ENCODE data around the gene JAZF1.

Gene JAZF1

DNA sequence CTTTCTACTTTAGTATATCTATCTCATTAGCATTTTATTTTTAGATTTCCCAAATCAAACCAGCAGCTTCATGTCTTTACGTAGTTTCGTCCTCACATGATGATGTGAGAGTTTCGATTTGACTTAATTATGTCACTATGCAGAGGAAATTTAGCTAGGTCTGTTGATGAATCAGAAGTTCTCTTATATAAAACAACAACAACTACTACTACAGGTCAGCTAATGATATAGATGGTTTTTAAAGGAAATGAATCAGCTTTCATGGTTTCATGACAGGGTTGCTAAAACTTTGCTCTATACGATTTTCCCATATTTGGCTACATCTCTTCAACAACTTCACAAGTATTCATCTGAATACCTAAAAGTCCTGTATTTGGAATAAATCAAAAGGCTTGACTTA, 28.6 kb downstream of the JAZF1 start:
- Histone ChIP-seq H3K36me3 (replicated peaks) (no peaks in the 10 kb centered on the region), H3K4me3 (ENCODE audit: low read depth, low read length) (peak overlapping the region; percentile 0), H3K27me3 (replicated peaks) (no peaks in the 10 kb centered on the region), H3K27ac (peak overlapping the region; percentile 85)
- in situ Hi-C loops (cut with HindIII; ENCODE audit: low pct_ligation_motif_present, low sequenced_read_pairs) = no loop called here
- TF ChIP-seq, protein P1, sequence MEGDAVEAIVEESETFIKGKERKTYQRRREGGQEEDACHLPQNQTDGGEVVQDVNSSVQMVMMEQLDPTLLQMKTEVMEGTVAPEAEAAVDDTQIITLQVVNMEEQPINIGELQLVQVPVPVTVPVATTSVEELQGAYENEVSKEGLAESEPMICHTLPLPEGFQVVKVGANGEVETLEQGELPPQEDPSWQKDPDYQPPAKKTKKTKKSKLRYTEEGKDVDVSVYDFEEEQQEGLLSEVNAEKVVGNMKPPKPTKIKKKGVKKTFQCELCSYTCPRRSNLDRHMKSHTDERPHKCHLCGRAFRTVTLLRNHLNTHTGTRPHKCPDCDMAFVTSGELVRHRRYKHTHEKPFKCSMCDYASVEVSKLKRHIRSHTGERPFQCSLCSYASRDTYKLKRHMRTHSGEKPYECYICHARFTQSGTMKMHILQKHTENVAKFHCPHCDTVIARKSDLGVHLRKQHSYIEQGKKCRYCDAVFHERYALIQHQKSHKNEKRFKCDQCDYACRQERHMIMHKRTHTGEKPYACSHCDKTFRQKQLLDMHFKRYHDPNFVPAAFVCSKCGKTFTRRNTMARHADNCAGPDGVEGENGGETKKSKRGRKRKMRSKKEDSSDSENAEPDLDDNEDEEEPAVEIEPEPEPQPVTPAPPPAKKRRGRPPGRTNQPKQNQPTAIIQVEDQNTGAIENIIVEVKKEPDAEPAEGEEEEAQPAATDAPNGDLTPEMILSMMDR (IDR thresholded peaks at IDR 0.05; ENCODE audit: low read depth, low read length, missing control alignments) = no peak
- DNase-seq = peak; percentile 43

DNA sequence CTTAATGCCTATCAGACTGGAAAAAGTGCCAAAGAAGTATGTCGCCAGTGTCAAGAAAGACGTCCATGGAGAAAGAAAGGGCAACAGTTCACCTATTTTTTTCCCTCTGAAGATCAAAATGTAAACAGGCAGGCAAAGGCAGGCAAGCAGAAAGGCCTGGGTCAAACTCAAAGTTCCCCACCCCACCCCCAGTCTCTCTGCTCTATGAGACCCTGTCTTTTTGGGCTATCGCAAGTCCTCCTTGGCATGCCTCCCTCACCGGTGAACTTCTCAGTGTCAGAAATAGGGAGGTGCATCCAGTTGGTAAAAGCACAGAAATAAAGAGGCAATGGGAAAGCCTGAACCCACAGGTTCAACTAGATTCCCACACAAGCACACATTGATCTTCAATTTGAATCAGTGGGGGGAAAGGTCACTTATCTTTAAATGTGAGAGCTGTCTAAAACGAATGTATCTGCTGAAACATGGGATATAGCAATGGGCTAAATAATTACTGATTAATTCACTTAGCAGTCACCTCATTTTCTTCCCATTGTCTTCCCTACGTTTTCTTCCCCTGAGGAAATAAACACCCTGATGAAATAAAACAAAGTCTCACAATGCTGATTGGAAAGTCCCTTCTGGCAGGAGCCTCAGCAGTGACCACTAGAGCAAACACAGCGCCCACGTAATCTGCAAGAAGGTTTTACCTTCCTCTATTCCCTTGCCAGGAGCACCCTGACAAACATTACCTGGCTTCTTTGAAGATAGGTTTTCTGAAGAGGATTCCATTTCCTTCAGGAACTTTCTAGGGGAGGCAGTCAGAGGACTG, 31.1 kb downstream of the JAZF1 start:
- H3K36me3 ChIP-seq (replicated peaks) = no peaks in the 10 kb centered on the region
- in situ Hi-C loops (cut with HindIII; ENCODE audit: low pct_ligation_motif_present, low sequenced_read_pairs) = no loop called here
- no peak overlapping the region for H3K27ac ChIP-seq
- no peaks in the 10 kb centered on the region for H3K27me3 ChIP-seq (replicated peaks)
- TF ChIP-seq, protein P1 (IDR thresholded peaks at IDR 0.05; ENCODE audit: low read depth, low read length, missing control alignments) = no peak
- H3K4me3 ChIP-seq (ENCODE audit: low read depth, low read length) = no peak overlapping the region
- no peak for DNase-seq

DNA sequence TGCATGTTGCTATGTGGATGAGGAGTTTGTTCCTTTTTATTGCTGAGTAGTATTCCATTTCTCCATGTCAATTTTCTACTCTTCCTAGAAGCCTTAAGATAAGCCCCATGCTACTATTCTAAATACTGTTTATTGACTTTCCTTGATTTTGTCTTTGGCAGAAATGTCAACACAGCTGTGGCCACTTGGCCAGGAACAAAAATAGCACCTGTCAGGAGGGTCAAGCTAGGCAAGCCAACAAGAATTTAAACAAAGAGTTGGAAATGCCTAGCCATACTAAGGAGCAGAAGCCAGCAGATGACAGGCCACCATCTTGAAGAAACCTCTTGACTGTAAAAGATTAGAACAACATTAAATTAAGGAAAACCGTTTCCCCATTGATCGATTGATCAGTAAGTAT, 34.7 kb downstream of the JAZF1 start:
- no peaks in the 10 kb centered on the region for H3K36me3 ChIP-seq (replicated peaks)
- H3K27me3 ChIP-seq (replicated peaks) = no peaks in the 10 kb centered on the region
- DNase-seq = no peak
- no peak overlapping the region for H3K4me3 ChIP-seq (ENCODE audit: low read depth, low read length)
- TF ChIP-seq, protein P1 (IDR thresholded peaks at IDR 0.05; ENCODE audit: low read depth, low read length, missing control alignments) = no peak
- in situ Hi-C loops (cut with HindIII; ENCODE audit: low pct_ligation_motif_present, low sequenced_read_pairs) = no loop called here
- no peak overlapping the region for H3K27ac ChIP-seq

DNA sequence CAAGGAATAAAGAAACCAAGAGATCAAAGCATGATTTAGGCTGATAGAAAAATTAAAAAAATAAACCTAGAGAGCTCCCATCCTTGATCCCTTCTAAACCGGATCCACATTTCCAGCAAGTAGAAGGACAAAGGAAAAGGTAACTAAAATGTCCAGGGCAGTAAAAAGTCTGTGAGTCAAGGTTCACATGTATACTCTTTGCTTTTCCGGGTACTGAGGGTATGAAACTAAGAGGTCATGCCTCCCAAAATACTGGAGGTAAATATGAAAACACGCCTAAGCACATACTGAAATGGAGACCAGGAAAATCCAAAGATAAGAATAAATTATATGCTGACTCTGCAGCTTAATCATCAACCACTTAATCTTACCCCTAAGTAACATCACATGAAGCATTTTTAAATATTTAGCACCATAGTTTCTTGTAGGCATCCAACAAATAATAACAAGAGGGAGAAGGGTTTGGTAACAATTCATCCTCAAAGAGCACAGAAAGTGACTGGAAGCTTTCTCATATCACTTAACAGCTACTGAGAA, 35.4 kb downstream of the JAZF1 start:
- H3K36me3 ChIP-seq (replicated peaks) = no peaks in the 10 kb centered on the region
- no peak for DNase-seq
- H3K27ac ChIP-seq = no peak overlapping the region
- no peaks in the 10 kb centered on the region for H3K27me3 ChIP-seq (replicated peaks)
- TF ChIP-seq, protein P1 (IDR thresholded peaks at IDR 0.05; ENCODE audit: low read depth, low read length, missing control alignments) = no peak
- no peak overlapping the region for H3K4me3 ChIP-seq (ENCODE audit: low read depth, low read length)
- in situ Hi-C loops (cut with HindIII; ENCODE audit: low pct_ligation_motif_present, low sequenced_read_pairs) = no loop called here

DNA sequence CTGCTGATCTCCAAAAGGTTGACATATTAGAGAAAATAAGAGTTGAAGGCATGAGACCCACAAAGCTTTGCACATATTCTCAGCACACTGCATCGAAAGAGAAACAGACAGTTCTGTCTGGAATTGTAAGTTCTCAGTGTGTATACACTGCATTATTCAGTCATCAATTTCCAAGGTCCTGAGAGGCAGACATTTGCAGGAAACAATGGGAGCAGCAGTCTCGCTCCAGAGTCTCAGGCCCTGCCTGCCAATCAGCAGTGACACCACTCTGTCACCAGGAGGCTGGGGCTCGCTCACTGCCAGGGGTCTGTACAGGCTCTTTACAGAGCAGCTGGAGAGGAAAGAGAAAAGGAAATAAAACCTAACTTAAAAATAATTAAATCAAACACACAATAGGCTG, 36.3 kb downstream of the JAZF1 start:
- no peak overlapping the region for H3K4me3 ChIP-seq (ENCODE audit: low read depth, low read length)
- H3K27ac ChIP-seq = no peak overlapping the region
- no peaks in the 10 kb centered on the region for H3K27me3 ChIP-seq (replicated peaks)
- no peak for DNase-seq
- in situ Hi-C loops (cut with HindIII; ENCODE audit: low pct_ligation_motif_present, low sequenced_read_pairs) = no loop called here
- no peaks in the 10 kb centered on the region for H3K36me3 ChIP-seq (replicated peaks)
- TF ChIP-seq, protein P1 (IDR thresholded peaks at IDR 0.05; ENCODE audit: low read depth, low read length, missing control alignments) = peak; percentile 33

Data from brain microvascular endothelial cell (primary cell).